Trophoblast cell (in vitro differentiated cells and primary cell): ENCODE data around the gene KDM4C.

Experiments used
- DNase-seq, 2 donors: peaks; one replicate each; pipeline ENCODE4 v3.0.0-alpha.2; 2016
- H2AFZ ChIP-seq: 2 replicates; pipeline ENCODE4 v1.6.1; 2013; ENCODE audit warnings: low read length, moderate library complexity, mild to moderate bottlenecking; ENCODE audit not compliant: insufficient read depth, poor library complexity
- H2AK5ac ChIP-seq: 2 replicates; pipeline ENCODE4 v1.6.1; 2013; ENCODE audit warnings: mild to moderate bottlenecking, low read length
- H2BK120ac ChIP-seq: 2 replicates; pipeline ENCODE4 v1.6.1; 2013; ENCODE audit warnings: low read length, mild to moderate bottlenecking, moderate library complexity; ENCODE audit not compliant: insufficient read depth, poor library complexity
- H2BK12ac ChIP-seq: 2 replicates; pipeline ENCODE4 v1.6.1; 2013; ENCODE audit warnings: mild to moderate bottlenecking, low read length, moderate library complexity
- H2BK5ac ChIP-seq: 2 replicates; pipeline ENCODE4 v1.6.1; 2013; ENCODE audit warnings: low read length, low read depth, moderate library complexity, mild to moderate bottlenecking; ENCODE audit not compliant: poor library complexity
- H3K14ac ChIP-seq: 2 replicates; pipeline ENCODE4 v1.6.1; 2013; ENCODE audit warnings: mild to moderate bottlenecking, low read length
- H3K18ac ChIP-seq: 2 replicates; pipeline ENCODE4 v1.6.1; 2013; ENCODE audit warnings: mild to moderate bottlenecking, low read length
- H3K23ac ChIP-seq: 2 replicates; pipeline ENCODE4 v1.6.1; 2013; ENCODE audit warnings: low read length
- H3K27ac ChIP-seq: 2 replicates; pipeline ENCODE4 v1.5.1; 2013; ENCODE audit warnings: low read depth, mild to moderate bottlenecking, inconsistent platforms, low read length, moderate library complexity
- H3K27me3 ChIP-seq: 2 replicates; pipeline ENCODE4 v1.6.1; 2013; ENCODE audit warnings: inconsistent platforms, mild to moderate bottlenecking, low read length, moderate library complexity; ENCODE audit not compliant: insufficient read depth
- H3K36me3 ChIP-seq, 2 experiments: 1 replicate in 1 of 2; 2 replicates in 1 of 2; pipeline ENCODE4 v1.6.1; 2013; ENCODE audit warnings: low read length in 2 of 2, mild to moderate bottlenecking in 2 of 2, moderate library complexity in 1 of 2; ENCODE audit not compliant: insufficient read depth in 2 of 2, control insufficient read depth in 1 of 2
- H3K4ac ChIP-seq: 2 replicates; pipeline ENCODE4 v1.6.1; 2013; ENCODE audit warnings: low read depth, mild to moderate bottlenecking, low read length, moderate library complexity
- H3K4me1 ChIP-seq, 2 experiments: 1 replicate in 1 of 2; 2 replicates in 1 of 2; pipeline ENCODE4 v1.6.1; 2013; ENCODE audit warnings: low read length in 2 of 2, mild to moderate bottlenecking in 2 of 2, moderate library complexity in 1 of 2; ENCODE audit not compliant: insufficient read depth in 2 of 2, control insufficient read depth in 1 of 2
- H3K4me2 ChIP-seq: 2 replicates; pipeline ENCODE4 v1.6.1; 2013; ENCODE audit warnings: inconsistent platforms, mild to moderate bottlenecking, low read length, moderate library complexity
- H3K4me3 ChIP-seq: 2 replicates; pipeline ENCODE4 v1.5.1; 2013; ENCODE audit warnings: mild to moderate bottlenecking, low read depth, low read length, inconsistent platforms
- H3K79me1 ChIP-seq: one replicate; pipeline ENCODE4 v1.6.1; 2013; ENCODE audit warnings: low read length
- H3K79me2 ChIP-seq: 2 replicates; pipeline ENCODE4 v1.6.1; 2013; ENCODE audit warnings: low read length, mild to moderate bottlenecking; ENCODE audit not compliant: control insufficient read depth, insufficient read depth, poor library complexity
- H3K9ac ChIP-seq: 2 replicates; pipeline ENCODE4 v1.6.1; 2013; ENCODE audit warnings: mild to moderate bottlenecking, low read length
- H3K9me3 ChIP-seq: 2 replicates; pipeline ENCODE4 v1.6.1; 2013; ENCODE audit warnings: low read depth, mild to moderate bottlenecking, control low read depth, inconsistent platforms, low read length; ENCODE audit not compliant: insufficient read depth
- H4K12ac ChIP-seq: 2 replicates; pipeline ENCODE4 v1.6.1; 2013; ENCODE audit warnings: low read depth, mild to moderate bottlenecking, low read length, moderate library complexity
- H4K8ac ChIP-seq: 2 replicates; pipeline ENCODE4 v1.6.1; 2013; ENCODE audit warnings: low read depth, mild to moderate bottlenecking, low read length, moderate library complexity
- H4K91ac ChIP-seq: one replicate; pipeline ENCODE4 v1.6.1; 2013; ENCODE audit warnings: low read depth, mild to moderate bottlenecking, low read length, moderate library complexity
- WGBS: extraction: QIAGEN DNeasy Blood & Tissue Kit; methylation state at CpG from one replicate; pipeline ENCODE4 v1.1.7; 2013; ENCODE audit warnings: missing lambda C conversion rate; ENCODE audit not compliant: insufficient read length, insufficient coverage; ENCODE audit errors: extremely low coverage; 5-methylcytosine and 5-hydroxymethylcytosine counted together

KDM4C gene

GRCh38 chr9:6838158-6838557, 80.4 kb downstream of the KDM4C start:
- WGBS, result no CpG with 5 or more reads among the region's 6 CpGs
- no peak overlapping the region for H3K14ac ChIP-seq
- H2AFZ ChIP-seq, result no peak overlapping the region
- H3K79me1 ChIP-seq, result no peaks in the 10 kb centered on the region
- no peak overlapping the region for H4K12ac ChIP-seq
- no peak overlapping the region for H3K23ac ChIP-seq
- H3K4me2 ChIP-seq, result no peak overlapping the region
- H2BK5ac ChIP-seq, result no peak overlapping the region
- H3K27ac ChIP-seq, result no peak overlapping the region
- H3K9me3 ChIP-seq, result peaks cover 7% of the 10 kb centered on the region
- H3K27me3 ChIP-seq, result no peaks in the 10 kb centered on the region
- H2AK5ac ChIP-seq, result no peak overlapping the region
- no peak overlapping the region for H3K9ac ChIP-seq
- H3K18ac ChIP-seq, result no peak overlapping the region
- H3K4me3 ChIP-seq, result no peak overlapping the region
- H2BK120ac ChIP-seq, result no peak overlapping the region
- no peaks in the 10 kb centered on the region for H3K4me1 ChIP-seq
- H2BK12ac ChIP-seq, result no peak overlapping the region
- no peak overlapping the region for H4K91ac ChIP-seq
- H3K79me2 ChIP-seq, result no peaks in the 10 kb centered on the region
- peaks cover 4 to 8% of the 10 kb centered on the region in 2 experiments for H3K36me3 ChIP-seq
- no peak overlapping the region for H3K4ac ChIP-seq
- H4K8ac ChIP-seq, result no peak overlapping the region
- no peak for DNase-seq

- H2AK5ac ChIP-seq, result no peak overlapping the region
- H3K9me3 ChIP-seq, result no peaks in the 10 kb centered on the region
- no peak overlapping the region for H4K91ac ChIP-seq
Observed at GRCh38 chr9:6842584-6842947, 84.8 kb downstream of the KDM4C start.

GRCh38 chr9:6843742-6844141, 86.0 kb downstream of the KDM4C start:
- Histone ChIP-seq H2BK120ac (no peak overlapping the region), H2AK5ac (no peak overlapping the region), H3K79me1 (no peaks in the 10 kb centered on the region), H3K36me3 (no peaks in the 10 kb centered on the region), H4K8ac (no peak overlapping the region), H3K4ac (no peak overlapping the region), H3K4me1 (no peaks in the 10 kb centered on the region), H3K27me3 (no peaks in the 10 kb centered on the region), H3K79me2 (no peaks in the 10 kb centered on the region), H2BK5ac (no peak overlapping the region), H3K14ac (no peak overlapping the region), H3K9ac (no peak overlapping the region), H3K23ac (no peak overlapping the region), H4K91ac (no peak overlapping the region), H3K9me3 (no peaks in the 10 kb centered on the region), H2BK12ac (no peak overlapping the region), H3K18ac (no peak overlapping the region), H3K27ac (no peak overlapping the region), H3K4me3 (no peak overlapping the region), H3K4me2 (no peak overlapping the region), H4K12ac (no peak overlapping the region), H2AFZ (no peak overlapping the region)
- DNase-seq, result no peak
- WGBS, result no CpG with 5 or more reads among the region's 4 CpGs

More at GRCh38 chr9:6842584-6842947, 84.8 kb downstream of the KDM4C start:
- no peak overlapping the region for H4K12ac ChIP-seq
- no peak for DNase-seq
- H3K27me3 ChIP-seq, result no peaks in the 10 kb centered on the region
- no peaks in the 10 kb centered on the region for H3K4me1 ChIP-seq
- no peak overlapping the region for H3K18ac ChIP-seq
- H3K14ac ChIP-seq, result no peak overlapping the region
- no peak overlapping the region for H4K8ac ChIP-seq
- H2AFZ ChIP-seq, result no peak overlapping the region
- no peak overlapping the region for H3K27ac ChIP-seq
- no peaks in the 10 kb centered on the region for H3K36me3 ChIP-seq
- H2BK120ac ChIP-seq, result no peak overlapping the region
- H2BK12ac ChIP-seq, result no peak overlapping the region
- no peak overlapping the region for H3K9ac ChIP-seq
- no peak overlapping the region for H3K4me3 ChIP-seq
- no peaks in the 10 kb centered on the region for H3K79me1 ChIP-seq
- no peak overlapping the region for H2BK5ac ChIP-seq
- H3K4ac ChIP-seq, result no peak overlapping the region
- no peaks in the 10 kb centered on the region for H3K79me2 ChIP-seq
- H3K23ac ChIP-seq, result no peak overlapping the region
- WGBS, result no CpG with 5 or more reads among the region's 3 CpGs
- H3K4me2 ChIP-seq, result no peak overlapping the region

GRCh38 chr9:6844267-6844666, 86.5 kb downstream of the KDM4C start:
- no peak overlapping the region for H4K12ac ChIP-seq
- H3K23ac ChIP-seq, result no peak overlapping the region
- no peak overlapping the region for H4K8ac ChIP-seq
- H3K36me3 ChIP-seq, result no peaks in the 10 kb centered on the region
- no peak for DNase-seq
- no peak overlapping the region for H3K18ac ChIP-seq
- H2AK5ac ChIP-seq, result no peak overlapping the region
- no peaks in the 10 kb centered on the region for H3K9me3 ChIP-seq
- no peak overlapping the region for H3K9ac ChIP-seq
- no peaks in the 10 kb centered on the region for H3K79me2 ChIP-seq
- no peak overlapping the region for H3K4ac ChIP-seq
- no peaks in the 10 kb centered on the region for H3K27me3 ChIP-seq
- H3K14ac ChIP-seq, result no peak overlapping the region
- no peak overlapping the region for H2AFZ ChIP-seq
- H2BK120ac ChIP-seq, result no peak overlapping the region
- no peak overlapping the region for H2BK12ac ChIP-seq
- H2BK5ac ChIP-seq, result no peak overlapping the region
- no CpG with 5 or more reads among the region's 4 CpGs for WGBS
- H3K4me3 ChIP-seq, result no peak overlapping the region
- no peaks in the 10 kb centered on the region for H3K4me1 ChIP-seq
- H4K91ac ChIP-seq, result no peak overlapping the region
- no peak overlapping the region for H3K4me2 ChIP-seq
- H3K79me1 ChIP-seq, result no peaks in the 10 kb centered on the region
- no peak overlapping the region for H3K27ac ChIP-seq
